GM12872 (cell line): ENCODE results near the gene MLNR.

Source experiments
- TF ChIP-seq, protein P1 (sequence below): IDR thresholded peaks from 3 replicates; pipeline ENCODE4 v1.5.1; 2011; ENCODE audit warnings: low read depth, mild to moderate bottlenecking, low read length, moderate library complexity; ENCODE audit not compliant: insufficient read depth

Gene MLNR

DNA sequence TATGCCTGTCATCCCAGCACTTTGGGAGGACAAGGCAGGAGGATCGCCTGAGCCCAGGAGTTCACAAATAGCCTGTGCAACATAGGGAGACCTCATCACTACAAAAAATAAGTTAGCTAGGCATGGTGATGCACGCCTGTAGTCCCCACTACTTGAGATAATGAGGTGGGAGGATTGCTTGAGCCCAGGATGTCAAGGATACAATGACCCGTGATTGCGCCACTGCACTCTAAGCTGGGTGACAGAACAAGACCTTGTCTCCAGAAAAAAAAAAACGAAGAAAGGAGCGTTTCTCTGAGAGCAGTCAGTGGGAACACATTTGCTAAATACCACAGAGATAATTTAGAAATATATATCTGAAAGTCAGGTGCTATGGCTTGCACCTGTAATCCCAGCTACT, 39.4 kb downstream of the MLNR start:
- TF ChIP-seq, protein P1, sequence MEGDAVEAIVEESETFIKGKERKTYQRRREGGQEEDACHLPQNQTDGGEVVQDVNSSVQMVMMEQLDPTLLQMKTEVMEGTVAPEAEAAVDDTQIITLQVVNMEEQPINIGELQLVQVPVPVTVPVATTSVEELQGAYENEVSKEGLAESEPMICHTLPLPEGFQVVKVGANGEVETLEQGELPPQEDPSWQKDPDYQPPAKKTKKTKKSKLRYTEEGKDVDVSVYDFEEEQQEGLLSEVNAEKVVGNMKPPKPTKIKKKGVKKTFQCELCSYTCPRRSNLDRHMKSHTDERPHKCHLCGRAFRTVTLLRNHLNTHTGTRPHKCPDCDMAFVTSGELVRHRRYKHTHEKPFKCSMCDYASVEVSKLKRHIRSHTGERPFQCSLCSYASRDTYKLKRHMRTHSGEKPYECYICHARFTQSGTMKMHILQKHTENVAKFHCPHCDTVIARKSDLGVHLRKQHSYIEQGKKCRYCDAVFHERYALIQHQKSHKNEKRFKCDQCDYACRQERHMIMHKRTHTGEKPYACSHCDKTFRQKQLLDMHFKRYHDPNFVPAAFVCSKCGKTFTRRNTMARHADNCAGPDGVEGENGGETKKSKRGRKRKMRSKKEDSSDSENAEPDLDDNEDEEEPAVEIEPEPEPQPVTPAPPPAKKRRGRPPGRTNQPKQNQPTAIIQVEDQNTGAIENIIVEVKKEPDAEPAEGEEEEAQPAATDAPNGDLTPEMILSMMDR = no peak

DNA sequence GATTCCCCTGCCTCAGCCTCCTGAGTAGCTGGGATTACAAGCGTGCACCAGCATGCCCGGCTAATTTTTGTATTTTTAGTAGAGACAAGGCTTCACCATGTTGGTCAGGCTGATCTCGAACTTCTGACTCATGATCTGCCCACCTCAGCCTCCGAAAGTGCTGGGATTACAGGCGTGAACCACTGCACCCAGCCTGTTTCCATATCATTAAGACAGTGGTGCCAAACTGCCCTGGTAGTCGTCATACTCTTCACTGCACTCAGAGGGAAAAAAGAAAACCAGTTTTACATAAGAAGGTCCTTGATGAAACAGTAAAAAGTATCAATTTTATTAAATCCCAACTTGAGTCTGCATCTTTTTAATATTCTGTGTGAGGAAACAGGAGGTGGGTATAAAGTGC, 42.5 kb downstream of the MLNR start:
- TF ChIP-seq, protein P1 = no peak

DNA sequence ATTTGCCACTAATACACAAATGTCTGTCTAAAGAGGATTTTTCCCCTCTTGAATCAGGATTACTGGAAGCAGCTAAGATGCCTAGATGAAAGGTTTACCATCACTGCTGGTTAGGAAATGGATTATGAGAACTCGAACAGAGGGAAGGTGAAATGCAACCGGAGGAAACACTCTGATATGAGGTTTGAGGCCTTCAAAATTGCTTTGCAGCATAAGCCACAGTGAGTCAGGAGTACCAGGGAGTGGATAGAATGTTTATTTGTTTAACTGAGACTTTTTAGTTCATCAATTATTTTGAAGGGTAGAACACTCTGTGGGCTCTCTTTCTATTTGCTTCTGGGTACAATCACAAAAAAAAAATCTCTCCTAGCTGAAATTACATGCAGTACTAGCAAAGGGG, 45.7 kb downstream of the MLNR start:
- TF ChIP-seq, protein P1 = no peak

DNA sequence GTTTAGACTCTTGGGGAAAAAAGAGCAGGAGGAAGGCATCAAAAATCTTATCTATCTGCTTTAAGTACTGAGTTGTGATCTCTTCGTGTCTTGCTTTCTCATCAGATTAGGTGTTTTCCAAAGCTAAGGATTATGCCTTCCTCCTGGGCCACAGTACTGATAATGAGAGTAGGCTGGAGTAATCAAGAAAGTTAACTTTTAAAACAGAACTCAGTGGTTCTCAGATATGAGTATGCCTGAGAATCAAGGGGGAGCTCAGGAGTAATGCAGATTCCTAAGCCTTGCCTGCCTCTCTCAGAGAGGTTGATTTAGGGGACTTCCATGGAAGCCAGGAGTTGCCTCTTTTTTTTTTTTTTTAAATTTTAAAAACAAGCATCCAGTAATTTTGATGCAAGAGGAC, 51.1 kb downstream of the MLNR start:
- TF ChIP-seq, protein P1 = no peak
